K562 (cell line): ENCODE results near the gene PLCD4. TPM values are rescaled to one million over a fixed set of nuclear protein-coding genes. Genes with fewer than 3 reads are reported as not detected.

Source experiments
- ATAC-seq: fragments of 200-7000 bp; cut with Tn5 transposase; 3 replicates; pipeline ENCODE4 v1.9.1; 2020; ENCODE audit warnings: moderate library complexity
- BruUV-seq: library from RNA; stranded (reverse); fragments of 400-500 nt; replicated peaks from 2 replicates; lab custom pipeline; 2021; lab: Mats Ljungman, UMichigan
- CTCF ChIA-PET: fragments of 300-600 bp; formaldehyde crosslinking; extraction: SDS; loops from one replicate; lab custom pipeline; 2021; ENCODE audit warnings: low intra/inter-chr PET ratio; lab: Yijun Ruan, JAX
- POLR2A ChIA-PET: fragments of 300-600, 350-650 bp; sonication (Branson Sonifier 250); formaldehyde crosslinking; extraction: SDS; loops from one replicate; lab custom pipeline; 2021; ENCODE audit warnings: antibody characterized with exemption, inconsistent platforms; lab: Yijun Ruan, JAX
- DNase-seq, 4 experiments: peaks; one replicate each; pipeline versions ENCODE4 v3.0.0 to v3.0.0-alpha.2; 2011 to 2018; ENCODE audit warnings: low spot score in 3 of 4, mixed read lengths in 3 of 4; ENCODE audit errors: extremely low read depth in 1 of 4
- FAIRE-seq: peaks from 2 replicates; lab custom pipeline; 2011; peaks lifted over from hg19 to GRCh38; lab: Jason Lieb, UNC
- H2AFZ ChIP-seq: 2 replicates; pipeline ENCODE4 v1.6.0; 2011; ENCODE audit warnings: low read depth, low read length, control low read depth, inconsistent platforms
- H3K27ac ChIP-seq: fragments of 200-600 bp; 3 replicates; pipeline ENCODE4 v1.8.0; 2011; ENCODE audit warnings: low read depth, mild to moderate bottlenecking, control low read depth, inconsistent platforms, low read length, moderate library complexity, mixed read lengths; ENCODE audit errors: extremely low read depth
- H3K27me3 ChIP-seq, 2 experiments: fragments of 300-600 bp in 1 of 2; 2 replicates in 1 of 2; 3 replicates in 1 of 2; pipeline versions ENCODE4 v1.6.0 to v1.8.0; 2011; ENCODE audit warnings: inconsistent platforms in 2 of 2, low read length in 2 of 2, mild to moderate bottlenecking in 1 of 2, mixed read lengths in 1 of 2, moderate library complexity in 1 of 2; ENCODE audit not compliant: control insufficient read depth in 2 of 2, insufficient read depth in 2 of 2
- H3K36me3 ChIP-seq: fragments of 300-600 bp; 3 replicates; pipeline ENCODE4 v1.8.0; 2011; ENCODE audit warnings: mild to moderate bottlenecking, low read length, inconsistent platforms; ENCODE audit not compliant: control insufficient read depth, insufficient read depth
- H3K4me1 ChIP-seq, 2 experiments: fragments of 200-600 bp in 1 of 2; replicated peaks in 1 of 2; 2 replicates in 1 of 2; 3 replicates in 1 of 2; pipeline versions ENCODE4 v1.5.1 to v1.8.0; 2011; ENCODE audit warnings: inconsistent platforms in 2 of 2, low read length in 2 of 2, mild to moderate bottlenecking in 1 of 2, mixed read lengths in 1 of 2, moderate library complexity in 1 of 2; ENCODE audit not compliant: control insufficient read depth in 2 of 2, insufficient read depth in 2 of 2
- H3K4me2 ChIP-seq: 2 replicates; pipeline ENCODE4 v1.6.1; 2011; ENCODE audit warnings: low read length, control low read depth, inconsistent platforms, mixed read lengths; ENCODE audit not compliant: insufficient read depth
- H3K4me3 ChIP-seq: fragments of 200-600 bp; sonication (generic), shearing (Covaris generic); 2 replicates; pipeline ENCODE4 v1.5.1; 2016; ENCODE audit warnings: control low read depth, inconsistent platforms
- H3K79me2 ChIP-seq: fragments of 200-600 bp; 3 replicates; pipeline ENCODE4 v1.8.0; 2011; ENCODE audit warnings: low read length, inconsistent platforms; ENCODE audit not compliant: control insufficient read depth, insufficient read depth
- H3K9ac ChIP-seq, 2 experiments: 2 replicates each; pipeline versions ENCODE4 v1.6.0 to v1.6.1; 2011; ENCODE audit warnings: low read depth in 2 of 2, low read length in 2 of 2, control low read depth in 1 of 2, inconsistent platforms in 1 of 2, mild to moderate bottlenecking in 1 of 2, mixed read lengths in 1 of 2; ENCODE audit not compliant: insufficient read depth in 1 of 2
- H3K9me1 ChIP-seq: one replicate; pipeline ENCODE4 v1.6.0; 2011; ENCODE audit warnings: inconsistent platforms, mild to moderate bottlenecking, low read length, moderate library complexity; ENCODE audit not compliant: control insufficient read depth, insufficient read depth
- H3K9me3 ChIP-seq: replicated peaks from 2 replicates; pipeline ENCODE4 v1.5.1; 2011; ENCODE audit warnings: low read depth, low read length, inconsistent platforms; ENCODE audit not compliant: control insufficient read depth, insufficient read depth
- H4K20me1 ChIP-seq: replicated peaks from 2 replicates; pipeline ENCODE4 v1.6.1; 2011; ENCODE audit warnings: low read length, inconsistent platforms, mixed read lengths; ENCODE audit not compliant: control insufficient read depth, insufficient read depth
- C11orf30 ChIP-seq: fragments of 450-650 bp; IDR thresholded peaks from 2 replicates; pipeline ENCODE4 v1.6.1; 2016; ENCODE audit warnings: low read depth, mild to moderate bottlenecking
- CREM ChIP-seq: IDR thresholded peaks from 2 replicates; pipeline ENCODE4 v1.6.1; 2014; ENCODE audit warnings: antibody characterized with exemption, low read depth
- CTCFL ChIP-seq: IDR thresholded peaks from 2 replicates; pipeline ENCODE4 v1.6.1; 2011; ENCODE audit warnings: borderline replicate concordance, low read depth, mild to moderate bottlenecking, moderate library complexity, low read length; ENCODE audit not compliant: insufficient read depth, poor library complexity, severe bottlenecking
- LCOR ChIP-seq: sonication (generic); formaldehyde crosslinking; IDR thresholded peaks from 2 replicates; pipeline ENCODE4 v1.8.0; 2022; ENCODE audit warnings: mild to moderate bottlenecking, missing genetic modification reagents
- NCOA1 ChIP-seq: fragments of 450-650 bp; IDR thresholded peaks from 2 replicates; pipeline ENCODE4 v1.6.1; 2016; ENCODE audit warnings: low read depth
- NR0B1 ChIP-seq: fragments of 450-650 bp; IDR thresholded peaks from one replicate; pipeline ENCODE4 v1.6.1; 2018; ENCODE audit warnings: mild to moderate bottlenecking, moderate library complexity; ENCODE audit not compliant: partially characterized antibody
- PHF20 ChIP-seq: fragments of 450-650 bp; IDR thresholded peaks from 2 replicates; pipeline ENCODE4 v1.6.1; 2018; ENCODE audit not compliant: partially characterized antibody
- RBBP5 ChIP-seq: fragments of 200-600 bp; sonication (generic); IDR thresholded peaks from 2 replicates; pipeline ENCODE4 v1.6.1; 2012; ENCODE audit warnings: borderline replicate concordance, mild to moderate bottlenecking, low read length, control low read depth, inconsistent platforms; ENCODE audit not compliant: insufficient read depth, poor library complexity, severe bottlenecking
- TCF3 ChIP-seq: sonication (generic); formaldehyde crosslinking; IDR thresholded peaks from 2 replicates; pipeline ENCODE4 v1.4.0; 2020; ENCODE audit warnings: mild to moderate bottlenecking, missing genetic modification reagents
- TCF7L2 ChIP-seq: fragments of 150-350 bp; IDR thresholded peaks from 2 replicates; pipeline ENCODE4 v1.6.1; 2016; ENCODE audit warnings: low read depth, mild to moderate bottlenecking, low read length, moderate library complexity
- THAP12 ChIP-seq: fragments of 250-450 bp; sonication (Bioruptor Pico); IDR thresholded peaks from 2 replicates; pipeline ENCODE4 v1.9.0; 2021; ENCODE audit warnings: mild to moderate bottlenecking, inconsistent platforms
- ZFP30 ChIP-seq: fragments of 250-450 bp; sonication (Bioruptor Pico); IDR thresholded peaks from 2 replicates; pipeline ENCODE4 v1.8.0; 2022; ENCODE audit warnings: moderate library complexity, mild to moderate bottlenecking, inconsistent platforms, borderline replicate concordance
- ZNF224 ChIP-seq: sonication (generic); formaldehyde crosslinking; IDR thresholded peaks from 2 replicates; pipeline ENCODE4 v1.8.0; 2022; ENCODE audit warnings: mild to moderate bottlenecking, missing genetic modification reagents
- ZNF57 ChIP-seq: fragments of 450-650 bp; formaldehyde crosslinking; IDR thresholded peaks from 2 replicates; pipeline ENCODE4 v1.4.0; 2020; ENCODE audit warnings: mild to moderate bottlenecking, moderate library complexity
- WGBS: fragments of 100-300 bp; shearing (Covaris generic); methylation state at CpG from one replicate; pipeline ENCODE4 v1.1.6; 2016; ENCODE audit warnings: low coverage, mixed read lengths; ENCODE audit not compliant: insufficient coverage; ENCODE audit errors: missing lambda C conversion rate; 5-methylcytosine and 5-hydroxymethylcytosine counted together
- in situ Hi-C: fragments of 300-500 bp; cut with MboI; formaldehyde crosslinking; loops from 4 replicates; pipeline ENCODE4 v1.15.0; 2018; ENCODE audit warnings: inconsistent platforms, mixed read lengths
- intact Hi-C: fragments of 100-400 bp; cut with micrococcal nuclease; formaldehyde crosslinking; loops from 2 replicates; pipeline ENCODE4 v1.14.2; 2022
- polyA plus RNA-seq, 8 experiments: library from polyadenylated mRNA; depleted of rRNA in 4 of 8; stranded (reverse) in 5 of 8; unstranded in 3 of 8; fragments of >200 nt; fragmentation: Nextera tagmentation in 2 of 8; fragmentation: Illumina TruSeq in 1 of 8; extraction: Ambion mirVana in 2 of 8; extraction: Trizol in 1 of 8; gene quantifications; 2 replicates each; pipeline versions ENCODE4 v1.2.1 to v1.2.3, GENCODE V29; 2011 to 2014; ENCODE audit warnings: inconsistent platforms in 1 of 8, missing spikeins in 1 of 8
- total RNA-seq, 7 experiments: library from RNA; depleted of rRNA in 6 of 7; stranded (reverse); fragments of >200 nt in 6 of 7; fragmentation: Illumina TruSeq in 2 of 7; extraction: Trizol in 2 of 7; gene quantifications; 2 replicates each; pipeline versions ENCODE4 v1.2.1 to v1.2.3, GENCODE V29; 2011 to 2021; ENCODE audit warnings: low replicate concordance in 1 of 7

PLCD4 gene
- total and polyA plus RNA-seq, 9 of the 15 experiments (the other 6 are each of a cell fraction or from before 2014, with no cell fraction given): 0.13 to 0.38 TPM; not detected in 7

GRCh38 chr2:218659258-218659987 is 51.7 kb downstream of the PLCD4 start, which contains the start of the genes BCS1L and ZNF142:
TSS of gene BCS1L (plus strand) at chr2:218659683. CDS start at chr2:218660988, 1,305 bp downstream.
TSS of gene ZNF142 (minus strand) at chr2:218659623. CDS start at chr2:218656429, 3,194 bp downstream.
- Histone ChIP-seq H3K27ac (peak within 1 kb of the TSS; percentile 73), H3K9me3 (no peaks in the 10 kb centered on the region), H3K36me3 (peaks cover 71% of the 10 kb centered on the region; the same call in 2 of the 3 replicates), H3K9me1 (peaks cover 7% of the 10 kb centered on the region), H3K27me3 (no peaks in the 10 kb centered on the region), H2AFZ (peak within 1 kb of the TSS; percentile 84), H3K4me3 (peak within 1 kb of the TSS; percentile 61), H3K79me2 (peaks cover 32% of the 10 kb centered on the region), H3K4me1 (peaks cover 6 to 17% of the 10 kb centered on the region in 2 experiments; a peak in 3 of 5 replicates), H3K9ac (peak within 1 kb of the TSS; percentile 91 to 96), H4K20me1 (no peaks in the 10 kb centered on the region), H3K4me2 (peak within 1 kb of the TSS; percentile 99)
- ATAC-seq: peak; percentile 97
- POLR2A ChIA-PET: interaction anchor here (0.6 to 1.9 kb wide), 10 partner anchors 8 to 182 kb away, joined by 3 to 10 read pairs (median 4); partner anchors contain the start of genes RNF25 and STK36
- in situ Hi-C loops: no loop called here
- peak; percentile 87 to 94 (median 88) for DNase-seq
- intact Hi-C loops: loop anchor here (2.0 kb wide), 1 partner anchor 187 kb away; no protein-coding TSS in a partner anchor
- CTCF ChIA-PET: interaction anchor here (1.8 to 3.1 kb wide), 2 partner anchors 28 to 188 kb away, joined by 8 to 32 read pairs; no protein-coding TSS in a partner anchor
- WGBS: 0% methylated on average over 40 of the region's 49 CpGs
- peak; percentile 96 for FAIRE-seq
- no TSS peak for BruUV-seq
- TF ChIP-seq CTCFL (peak; percentile 50), THAP12 (CRISPR knock-in tag) (0 out of 2 replicates have a peak, but pooled peaks have one; percentile 26), ZNF224 (no peak), NR0B1 (no peak), ZNF57 (CRISPR knock-in tag) (no peak), NCOA1 (0 out of 2 replicates have a peak, but pooled peaks have one; percentile 17), PHF20 (peak; percentile 32), CREM (peak; percentile 79), TCF7L2 (0 out of 2 replicates have a peak, but pooled peaks have one; percentile 21), TCF3 (CRISPR knock-in tag) (no peak), RBBP5 (peak; percentile 27), ZFP30 (no peak), C11orf30 (peak; percentile 69), LCOR (CRISPR knock-in tag) (peak; percentile 58; the same call in 1 of the 2 replicates)
